ENCODE measurements around the gene NPTX1. TPM values are rescaled to one million over a fixed set of nuclear protein-coding genes. Genes with fewer than 3 reads are reported as not detected.
"Not testable (repeated sequence)": the region's sequence is repeated elsewhere in the genome, so short reads cannot be mapped to it uniquely, and the experiment has no call there.

The NPTX1 gene, protein sequence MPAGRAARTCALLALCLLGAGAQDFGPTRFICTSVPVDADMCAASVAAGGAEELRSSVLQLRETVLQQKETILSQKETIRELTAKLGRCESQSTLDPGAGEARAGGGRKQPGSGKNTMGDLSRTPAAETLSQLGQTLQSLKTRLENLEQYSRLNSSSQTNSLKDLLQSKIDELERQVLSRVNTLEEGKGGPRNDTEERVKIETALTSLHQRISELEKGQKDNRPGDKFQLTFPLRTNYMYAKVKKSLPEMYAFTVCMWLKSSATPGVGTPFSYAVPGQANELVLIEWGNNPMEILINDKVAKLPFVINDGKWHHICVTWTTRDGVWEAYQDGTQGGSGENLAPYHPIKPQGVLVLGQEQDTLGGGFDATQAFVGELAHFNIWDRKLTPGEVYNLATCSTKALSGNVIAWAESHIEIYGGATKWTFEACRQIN
- 0.17 and 0.70 TPM in 2 replicates for total RNA-seq (2014; rRNA removed; shearing (Covaris generic))

DNA sequence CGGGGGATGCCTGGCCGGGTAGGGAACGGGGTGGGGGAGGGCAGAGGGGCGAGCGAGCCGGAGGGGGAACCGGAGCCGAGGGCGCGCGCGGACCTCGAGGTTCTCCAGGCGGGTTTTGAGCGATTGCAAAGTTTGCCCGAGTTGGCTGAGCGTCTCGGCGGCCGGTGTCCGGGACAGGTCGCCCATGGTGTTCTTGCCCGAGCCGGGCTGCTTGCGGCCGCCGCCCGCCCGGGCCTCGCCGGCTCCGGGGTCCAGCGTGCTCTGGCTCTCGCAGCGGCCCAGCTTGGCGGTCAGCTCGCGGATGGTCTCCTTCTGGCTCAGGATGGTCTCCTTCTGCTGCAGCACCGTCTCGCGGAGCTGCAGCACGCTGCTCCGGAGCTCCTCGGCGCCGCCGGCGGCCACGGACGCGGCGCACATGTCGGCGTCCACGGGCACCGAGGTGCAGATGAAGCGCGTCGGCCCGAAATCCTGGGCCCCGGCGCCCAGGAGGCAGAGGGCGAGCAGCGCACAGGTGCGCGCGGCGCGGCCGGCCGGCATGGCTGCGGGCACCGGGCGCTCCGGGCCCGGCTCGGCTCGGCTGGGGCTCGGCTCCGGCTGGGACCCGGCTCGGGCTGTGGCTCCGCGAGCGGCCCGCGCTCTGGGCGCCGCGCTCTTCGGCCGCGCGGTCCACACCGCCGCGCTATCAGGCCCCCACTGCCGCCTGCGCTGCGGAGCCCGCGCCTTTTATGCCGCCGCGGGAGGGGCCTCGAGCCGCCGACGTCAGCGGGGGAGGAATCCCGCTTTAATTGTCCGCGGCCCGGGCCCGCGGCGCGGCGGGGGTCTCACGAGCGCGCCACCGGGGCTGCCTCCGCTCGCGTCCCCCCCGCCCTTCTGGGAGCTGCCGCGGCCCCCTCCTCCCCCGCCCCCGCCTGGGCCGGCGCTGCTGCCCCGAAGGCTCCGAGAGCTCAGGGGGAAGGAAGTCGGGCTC is at the start of gene NPTX1:
TSS of gene NPTX1 (minus strand) at position 698 of the 967 bp plus-strand sequence. CDS start at position 537, 161 bp downstream.
- no peak for DNase-seq (ENCODE audit: low spot score)

GRCh38 chr17:80523956-80524712 is 47.7 kb upstream of the NPTX1 start:
- no peak for DNase-seq (ENCODE audit: low spot score)

- no peak for DNase-seq (ENCODE audit: low spot score)
These were observed 46.8 kb upstream of the NPTX1 start for GRCh38 chr17:80523054-80523744.

DNA sequence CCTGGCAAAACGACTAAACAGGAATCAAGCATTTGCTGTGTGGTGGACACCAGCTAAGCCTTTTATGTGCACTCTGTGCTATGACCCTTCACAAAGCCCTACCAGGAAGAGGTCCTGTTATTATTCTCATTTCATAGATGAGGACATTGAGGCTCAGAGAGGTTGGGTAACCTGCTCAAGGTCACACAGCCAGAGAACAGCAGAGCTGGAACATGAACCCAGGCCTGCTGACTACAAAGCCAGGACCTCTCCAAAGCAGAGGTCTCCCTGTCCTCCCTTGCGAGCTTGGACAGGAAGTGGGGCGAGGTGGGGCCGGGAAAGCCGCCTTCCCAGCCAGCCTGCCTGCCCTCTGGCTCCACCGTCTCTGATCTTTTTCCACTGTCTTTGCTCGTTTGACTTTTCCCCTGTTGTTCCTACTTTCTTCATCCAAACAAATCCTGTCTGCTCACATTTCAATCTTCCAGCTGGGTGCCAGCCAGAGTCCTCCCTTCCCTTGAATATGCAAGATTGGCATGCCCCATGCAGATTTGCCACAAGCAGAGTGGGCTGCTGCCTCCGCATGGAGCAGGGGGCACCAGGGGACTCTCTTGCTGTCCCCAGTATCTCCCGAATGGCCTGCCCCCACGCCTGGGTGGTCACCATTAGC is 44.5 kb upstream of the NPTX1 start:
- no peak for DNase-seq (ENCODE audit: low spot score)

DNA sequence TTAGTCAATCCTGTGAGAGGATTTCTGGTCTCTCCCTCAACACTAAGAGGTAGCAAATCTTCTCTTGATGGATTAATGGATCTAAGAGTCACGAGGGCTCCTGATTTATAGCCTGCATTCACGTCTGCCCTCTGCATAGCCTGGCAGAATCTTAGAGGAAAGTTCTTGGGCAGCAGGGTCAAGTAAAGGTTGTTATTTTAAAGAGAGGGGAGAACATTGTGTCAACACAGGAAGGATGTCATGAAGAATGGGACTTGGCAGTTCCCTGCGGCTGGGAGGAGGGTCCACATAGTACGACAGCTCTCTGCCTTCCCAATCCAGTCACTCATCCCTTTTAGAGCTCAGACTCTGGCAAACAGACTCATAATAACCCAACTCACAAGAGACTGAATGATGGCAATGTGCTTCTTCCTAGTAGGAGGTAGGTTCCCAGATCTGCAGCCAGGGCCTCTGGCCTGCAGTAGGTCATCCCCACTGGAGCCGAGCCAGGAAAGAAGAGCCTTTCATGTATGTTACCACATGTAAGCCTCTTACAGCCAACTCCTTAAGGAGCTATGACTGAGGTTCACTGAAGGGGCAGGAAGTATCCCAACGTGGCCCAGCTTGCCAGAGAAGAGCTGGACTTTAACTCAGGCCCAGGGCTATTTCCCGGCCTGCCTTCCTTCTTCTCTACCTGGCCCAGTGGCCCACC is 42.8 kb upstream of the NPTX1 start:
- DNase-seq (ENCODE audit: low spot score) = no peak

DNA sequence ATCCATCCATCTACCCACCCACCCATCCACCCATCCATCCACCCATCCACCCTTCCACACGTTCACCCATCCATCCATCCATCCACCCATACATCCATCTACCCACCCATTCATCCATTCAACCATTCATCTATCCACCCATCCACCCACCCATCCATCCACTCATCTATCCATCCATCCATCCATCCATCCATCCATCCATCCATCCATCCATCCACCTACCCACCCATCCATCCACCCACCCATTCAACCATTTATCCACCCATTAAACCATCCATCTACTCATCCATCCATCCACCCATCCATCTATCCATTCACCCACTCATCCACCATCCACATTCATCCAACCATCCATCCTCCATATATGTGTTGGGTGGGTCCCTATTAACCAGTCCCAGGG is 42.0 kb upstream of the NPTX1 start:
- no peak for DNase-seq (ENCODE audit: low spot score)

GRCh38 chr17:80517641-80518040 is 41.2 kb upstream of the NPTX1 start:
- no peak for DNase-seq (ENCODE audit: low spot score)

DNA sequence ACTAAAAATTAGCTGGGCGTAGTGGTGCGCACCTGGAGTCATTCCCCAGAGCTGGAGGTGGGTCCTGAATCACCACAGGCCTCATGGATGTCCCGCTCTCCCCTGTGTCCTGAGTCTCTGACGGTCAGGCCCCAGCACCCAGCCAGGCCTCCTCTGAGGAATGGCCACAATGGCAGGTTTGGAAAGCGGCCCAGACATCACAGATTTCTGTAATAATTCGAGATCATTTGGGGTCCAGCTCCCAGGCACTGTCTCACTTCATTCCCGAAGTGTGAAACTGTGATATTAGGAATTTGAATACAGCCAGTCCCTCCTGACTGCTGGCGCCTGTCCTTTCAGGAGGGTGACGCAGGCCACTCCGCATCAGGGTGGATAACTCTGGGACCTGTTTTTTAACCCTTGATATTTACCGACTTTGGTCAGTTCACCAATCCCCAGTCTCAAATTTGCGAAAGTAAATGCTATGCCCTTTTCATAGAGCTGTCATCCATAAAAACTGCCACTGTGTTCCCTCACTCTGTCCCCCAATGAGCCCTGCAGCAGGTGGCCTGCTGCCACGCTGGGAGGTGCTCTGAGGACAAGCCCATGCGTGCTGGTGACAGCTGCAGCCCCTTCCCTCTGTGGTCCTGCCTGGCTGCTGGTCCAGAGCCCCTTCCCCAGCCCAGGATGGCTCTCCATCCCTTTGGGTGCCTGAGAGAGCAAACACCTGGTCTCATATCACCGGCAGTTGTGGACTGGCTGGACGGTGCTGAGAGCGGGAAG is 39.9 kb upstream of the NPTX1 start:
- DNase-seq (ENCODE audit: low spot score) = no peak

GRCh38 chr17:80513892-80514291 is 37.5 kb upstream of the NPTX1 start:
- DNase-seq (ENCODE audit: low spot score) = no peak

GRCh38 chr17:80513201-80513600 is 36.8 kb upstream of the NPTX1 start:
- DNase-seq (ENCODE audit: low spot score) = no peak

DNA sequence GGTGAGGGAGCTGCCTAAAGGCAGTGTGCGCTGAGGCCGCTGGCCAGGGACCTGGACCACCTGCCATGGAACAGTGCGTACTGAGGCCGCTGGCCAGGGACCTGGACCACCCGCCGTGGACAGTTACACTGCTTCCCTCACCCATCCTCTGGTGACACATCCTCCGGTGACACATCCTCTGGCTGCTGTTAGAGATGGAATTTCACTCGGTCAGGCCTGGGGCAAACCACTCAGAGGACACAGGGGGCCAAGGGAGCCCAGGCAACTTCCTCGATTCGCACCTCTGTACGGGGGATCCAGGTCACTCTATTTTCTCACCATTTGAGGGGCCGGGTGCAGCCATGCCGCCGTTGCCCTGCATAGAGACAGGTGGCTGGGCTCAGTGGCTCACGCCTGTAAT is 35.8 kb upstream of the NPTX1 start:
- DNase-seq (ENCODE audit: low spot score) = no peak

GRCh38 chr17:80511222-80512180 is 35.1 kb upstream of the NPTX1 start:
- no peak for DNase-seq (ENCODE audit: low spot score)

DNA sequence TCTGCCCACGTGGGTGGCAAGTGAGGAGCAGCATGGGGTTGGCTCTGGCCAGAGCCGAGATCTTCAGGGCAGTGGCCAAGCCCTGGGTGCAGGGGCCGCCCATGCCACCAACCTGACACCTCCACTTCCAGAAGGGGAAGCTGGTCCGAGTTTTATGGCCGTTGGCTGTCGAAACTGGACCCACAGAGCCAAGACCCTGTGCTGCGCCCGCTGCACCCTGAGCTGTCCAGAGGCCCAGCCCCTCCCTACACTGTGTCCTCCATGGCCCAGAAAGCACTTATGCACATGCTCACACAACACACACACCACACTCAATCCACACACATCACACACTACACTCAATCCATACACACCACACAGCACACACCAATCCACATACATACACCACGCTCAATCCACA is 34.4 kb upstream of the NPTX1 start:
- no peak for DNase-seq (ENCODE audit: low spot score)

DNA sequence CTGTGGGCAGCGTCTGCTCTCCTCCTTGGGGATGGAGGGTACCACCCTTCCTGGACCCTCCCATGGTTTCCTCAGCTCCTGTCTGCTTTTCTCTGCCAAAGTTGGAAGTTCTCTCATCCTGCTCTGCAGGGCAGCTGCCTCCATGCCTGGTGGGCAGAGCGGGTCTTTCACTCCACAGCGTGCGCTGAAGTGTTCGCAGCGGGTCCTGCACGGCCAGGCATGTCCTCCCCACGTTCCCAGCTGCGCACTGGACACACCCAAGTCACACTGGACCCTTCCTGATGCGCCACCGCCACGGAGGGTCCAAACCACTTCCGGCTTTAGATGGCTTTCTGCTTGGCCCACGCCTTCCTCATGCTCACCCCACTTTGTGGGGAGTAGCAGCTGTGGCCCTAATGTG is 33.7 kb upstream of the NPTX1 start:
- no peak for DNase-seq (ENCODE audit: low spot score)

DNA sequence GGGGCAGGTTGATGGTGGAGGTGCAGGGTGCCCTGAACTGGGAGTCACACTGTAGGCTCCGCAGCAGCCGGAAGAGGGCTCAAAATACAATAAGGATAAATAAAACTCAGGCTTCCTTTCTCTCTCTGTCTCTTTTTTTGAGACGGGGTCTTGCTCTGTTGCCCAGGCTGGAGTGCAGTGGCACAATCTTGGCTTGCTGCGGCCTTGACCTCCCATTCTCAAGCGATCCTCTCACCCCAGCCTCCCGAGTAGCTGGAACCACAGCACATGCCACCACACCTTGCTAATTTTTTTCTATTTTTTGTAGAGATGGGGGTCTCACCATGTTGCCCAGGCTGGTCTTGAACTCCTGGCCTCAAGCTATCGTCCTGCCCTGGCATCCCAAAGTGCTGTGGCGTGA is 32.9 kb upstream of the NPTX1 start:
- no peak for DNase-seq (ENCODE audit: low spot score)

- DNase-seq (ENCODE audit: low spot score) = no peak
These were observed 31.6 kb upstream of the NPTX1 start for GRCh38 chr17:80507965-80508364.

DNA sequence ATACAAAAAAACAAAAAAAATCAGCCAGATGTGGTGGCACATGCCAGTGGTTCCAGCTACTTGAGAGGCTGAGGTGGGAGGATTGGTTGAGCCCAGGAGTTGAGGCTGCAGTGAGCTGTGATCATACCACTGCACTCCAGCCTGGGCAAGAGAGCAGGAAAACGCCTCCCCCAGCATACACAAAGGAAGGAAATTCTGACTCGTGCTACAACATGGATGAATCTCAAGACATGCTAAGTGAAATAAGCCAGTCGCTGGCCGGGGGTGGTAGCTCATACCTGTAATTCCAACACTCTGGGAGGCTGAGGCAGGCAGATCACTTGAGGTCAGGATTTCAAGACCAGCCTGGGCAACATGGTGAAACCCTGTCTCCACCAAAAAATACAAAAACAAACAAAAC is 30.8 kb upstream of the NPTX1 start:
- not testable (repeated sequence) for DNase-seq (ENCODE audit: low spot score)

All from H4 (cell line).